ENCODE results near the gene TACC2. TPM values are rescaled to one million over a fixed set of nuclear protein-coding genes. Genes with fewer than 3 reads are reported as not detected.

Gene TACC2
- total and polyA plus RNA-seq, 9 of the 15 experiments (the other 6 are each of a cell fraction or from before 2014, with no cell fraction given): under 0.01 to 0.35 (median 0.03) TPM; not detected in 6

- WGBS (ENCODE audit: insufficient coverage, low coverage, missing lambda C conversion rate): under 1% methylated on average over 18 of the region's 19 CpGs
- TF ChIP-seq MTA3 (IDR thresholded peaks at IDR 0.05; ENCODE audit: borderline replicate concordance) (no peak), FOXP4 (CRISPR knock-in tag; IDR thresholded peaks at IDR 0.05; ENCODE audit: borderline replicate concordance) (no peak), ZKSCAN1 (IDR thresholded peaks at IDR 0.05; ENCODE audit: low read depth, low read length) (no peak), ZBTB9 (CRISPR knock-in tag; IDR thresholded peaks at IDR 0.05) (no peak), FOXA3 (CRISPR knock-in tag; conservative IDR thresholded peaks at IDR 0.05 in 1 of 2, IDR thresholded peaks at IDR 0.05 in 1 of 2) (no peak), DNMT1 (IDR thresholded peaks at IDR 0.05) (no peak), TFAP4 (CRISPR knock-in tag; IDR thresholded peaks at IDR 0.05; ENCODE audit: borderline replicate concordance) (no peak), TOE1 (IDR thresholded peaks at IDR 0.05; ENCODE audit: borderline replicate concordance) (no peak), TOE1 (CRISPR knock-in tag; IDR thresholded peaks at IDR 0.05; ENCODE audit: borderline replicate concordance, low read depth) (no peak)
- no peaks in the 10 kb centered on the region for H3K4me1 ChIP-seq (replicated peaks in 1 of 2; ENCODE audit: control insufficient read depth in 2 of 2, insufficient read depth in 2 of 2, low read length in 2 of 2)
Measured at GRCh38 chr10:122186816-122187810, 198.2 kb downstream of the TACC2 start.

More at GRCh38 chr10:122186816-122187810, 198.2 kb downstream of the TACC2 start:
- ChIA-PET POLR2A (no interaction called here), CTCF (ENCODE audit: low intra/inter-chr PET ratio) (no interaction called here)
- in situ Hi-C loops (cut with MboI) (no loop called here), intact Hi-C loops (cut with micrococcal nuclease) (no loop called here)
- H3K27ac ChIP-seq (ENCODE audit: extremely low read depth, low read depth, low read length): no peak overlapping the region
- H3K27me3 ChIP-seq (ENCODE audit: control insufficient read depth in 2 of 2, insufficient read depth in 2 of 2, low read length in 2 of 2): peaks cover 2 to 27% of the 10 kb centered on the region in 2 experiments; a peak in 3 of 5 replicates
- H3K4me3 ChIP-seq: no peak overlapping the region
- H3K9me1 ChIP-seq (ENCODE audit: control insufficient read depth, insufficient read depth, low read length): no peaks in the 10 kb centered on the region
- no peak for ATAC-seq
- BruUV-seq (replicated peaks): no TSS peak
- no peak for DNase-seq (ENCODE audit: extremely low read depth in 1 of 4, low spot score in 3 of 4)
- H3K9ac ChIP-seq (ENCODE audit: insufficient read depth in 1 of 2, low read depth in 2 of 2, low read length in 2 of 2): no peak overlapping the region
- no peak for FAIRE-seq
- no peak overlapping the region for H2AFZ ChIP-seq (ENCODE audit: low read depth, low read length)
- H4K20me1 ChIP-seq (replicated peaks; ENCODE audit: control insufficient read depth, insufficient read depth, low read length): no peaks in the 10 kb centered on the region
- no peaks in the 10 kb centered on the region for H3K36me3 ChIP-seq (ENCODE audit: control insufficient read depth, insufficient read depth, low read length)
- H3K9me3 ChIP-seq (replicated peaks; ENCODE audit: control insufficient read depth, insufficient read depth, low read depth, low read length): no peaks in the 10 kb centered on the region
- H3K79me2 ChIP-seq (ENCODE audit: control insufficient read depth, insufficient read depth, low read length): no peaks in the 10 kb centered on the region
- H3K4me2 ChIP-seq (ENCODE audit: insufficient read depth, low read length): no peak overlapping the region
